Measurements from ENCODE around the gene PPDPF. TPM values are rescaled to one million over a fixed set of nuclear protein-coding genes. Genes with fewer than 3 reads are reported as not detected.

PPDPF gene
- total and polyA plus RNA-seq, 2 donors (not counting 3 experiments of a cell fraction or from before 2014, with no cell fraction given): 52.2 to 219 TPM

DNA sequence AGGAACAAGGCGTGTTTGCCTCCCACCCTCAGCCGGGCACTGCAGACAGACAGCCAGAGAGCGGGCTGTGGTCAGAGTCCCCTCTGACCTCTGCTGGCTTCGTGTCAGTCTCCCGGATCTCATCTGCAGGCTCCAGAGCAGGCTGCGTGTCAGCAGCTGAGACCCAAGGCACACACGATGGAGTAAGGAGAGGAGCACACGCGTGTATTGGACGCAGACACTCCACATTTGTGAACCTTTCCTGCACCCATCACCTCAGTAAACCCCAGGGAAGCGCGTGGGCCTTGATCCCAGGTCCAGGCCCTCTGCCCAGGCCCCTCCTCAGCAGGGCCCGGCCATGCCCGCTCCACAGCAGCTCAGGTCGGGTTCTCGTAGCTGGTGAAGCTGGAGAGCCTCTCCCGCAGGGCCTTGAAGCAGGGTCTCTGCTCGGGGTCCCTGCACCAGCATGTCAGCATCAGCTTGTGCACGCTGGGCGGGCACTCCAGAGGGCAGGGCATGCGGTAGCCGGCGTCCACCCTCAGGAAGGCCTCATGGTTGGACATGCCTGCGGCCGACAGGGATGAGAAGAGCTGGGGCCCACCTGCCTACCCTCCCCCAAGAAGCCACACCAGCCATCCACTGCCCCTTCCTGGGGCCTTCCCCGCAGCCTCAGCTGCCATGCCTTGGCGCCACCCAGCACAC lies 8.8 kb downstream of the PPDPF start:
- no peak overlapping the region for H3K9ac ChIP-seq (replicated peaks; ENCODE audit: extremely low read depth, insufficient read depth, low read length)
- H3K9me3 ChIP-seq (replicated peaks; ENCODE audit: control insufficient read depth, insufficient read depth, low read length): no peaks in the 10 kb centered on the region
- H4K20me1 ChIP-seq (replicated peaks; ENCODE audit: control insufficient read depth, extremely low read depth, insufficient read depth, low read length): no peaks in the 10 kb centered on the region
- H3K4me2 ChIP-seq (ENCODE audit: insufficient read depth, low read length): no peak overlapping the region
- POLR2A ChIA-PET: interaction anchor here (1.4 kb wide), 1 partner anchor 9 kb away, joined by 9 read pairs; the partner anchor contains the start of gene PPDPF
- no peak overlapping the region for H3K4me3 ChIP-seq (replicated peaks in 1 of 3; ENCODE audit: insufficient read depth in 1 of 3, low read depth in 1 of 3, low read length in 3 of 3)
- intact Hi-C loops (cut with micrococcal nuclease) (no loop called here), dilution Hi-C loops (cut with MboI; ENCODE audit: extremely low pct_ligation_motif_present, low sequenced_read_pairs) (no loop called here)
- DNase-seq (ENCODE audit: low read depth, low spot score) (no peak), FAIRE-seq (no peak)
- CTCF ChIA-PET: interaction anchor here (0.8 to 3.2 kb wide), 3 partner anchors 8 to 451 kb away, joined by 3 to 12 read pairs (median 4); partner anchors contain the start of genes PPDPF, PRPF6 and PTK6
- no peaks in the 10 kb centered on the region for H3K9me1 ChIP-seq (replicated peaks; ENCODE audit: control insufficient read depth, extremely low read depth, insufficient read depth, low read length)
- H3K4me1 ChIP-seq (ENCODE audit: control insufficient read depth, extremely low read depth, insufficient read depth, low read length): no peaks in the 10 kb centered on the region
- H3K27me3 ChIP-seq (ENCODE audit: control insufficient read depth in 2 of 2, insufficient read depth in 2 of 2, low read length in 2 of 2): no peaks in the 10 kb centered on the region
- H2AFZ ChIP-seq (ENCODE audit: low read depth, low read length): no peak overlapping the region
- BruUV-seq (replicated peaks): no TSS peak
- TF ChIP-seq, protein P1, sequence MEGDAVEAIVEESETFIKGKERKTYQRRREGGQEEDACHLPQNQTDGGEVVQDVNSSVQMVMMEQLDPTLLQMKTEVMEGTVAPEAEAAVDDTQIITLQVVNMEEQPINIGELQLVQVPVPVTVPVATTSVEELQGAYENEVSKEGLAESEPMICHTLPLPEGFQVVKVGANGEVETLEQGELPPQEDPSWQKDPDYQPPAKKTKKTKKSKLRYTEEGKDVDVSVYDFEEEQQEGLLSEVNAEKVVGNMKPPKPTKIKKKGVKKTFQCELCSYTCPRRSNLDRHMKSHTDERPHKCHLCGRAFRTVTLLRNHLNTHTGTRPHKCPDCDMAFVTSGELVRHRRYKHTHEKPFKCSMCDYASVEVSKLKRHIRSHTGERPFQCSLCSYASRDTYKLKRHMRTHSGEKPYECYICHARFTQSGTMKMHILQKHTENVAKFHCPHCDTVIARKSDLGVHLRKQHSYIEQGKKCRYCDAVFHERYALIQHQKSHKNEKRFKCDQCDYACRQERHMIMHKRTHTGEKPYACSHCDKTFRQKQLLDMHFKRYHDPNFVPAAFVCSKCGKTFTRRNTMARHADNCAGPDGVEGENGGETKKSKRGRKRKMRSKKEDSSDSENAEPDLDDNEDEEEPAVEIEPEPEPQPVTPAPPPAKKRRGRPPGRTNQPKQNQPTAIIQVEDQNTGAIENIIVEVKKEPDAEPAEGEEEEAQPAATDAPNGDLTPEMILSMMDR (IDR thresholded peaks at IDR 0.05; ENCODE audit: extremely low read depth in 1 of 2, insufficient read depth in 1 of 2, low read depth in 1 of 2, low read length in 2 of 2): no peak
- TF ChIP-seq MYC (IDR thresholded peaks at IDR 0.05; ENCODE audit: low read depth, low read length): no peak
- TF ChIP-seq FOS (IDR thresholded peaks at IDR 0.05; ENCODE audit: borderline replicate concordance, insufficient read depth, low read length): no peak
- TF ChIP-seq MAX (IDR thresholded peaks at IDR 0.05; ENCODE audit: insufficient read depth, insufficient read length): no peak
- no peak for TF ChIP-seq GATA2 (IDR thresholded peaks at IDR 0.05; ENCODE audit: insufficient read depth, insufficient read length, low read depth, low read length)
- no peak for TF ChIP-seq POLR2AphosphoS5 (IDR thresholded peaks at IDR 0.05; ENCODE audit: insufficient read depth, low read depth, low read length)
- no peak for TF ChIP-seq EZH2 (IDR thresholded peaks at IDR 0.05; ENCODE audit: borderline replicate concordance, low read depth, low read length, severe bottlenecking)
- TF ChIP-seq JUN (IDR thresholded peaks at IDR 0.05; ENCODE audit: borderline replicate concordance, insufficient read depth, insufficient read length, low read depth): no peak
- H3K36me3 ChIP-seq (ENCODE audit: control insufficient read depth in 2 of 2, extremely low read depth in 1 of 2, insufficient read depth in 2 of 2, low read length in 2 of 2): no peaks in the 10 kb centered on the region
- H3K27ac ChIP-seq (ENCODE audit: insufficient read depth, low read depth, low read length): no peak overlapping the region
- no peaks in the 10 kb centered on the region for H3K79me2 ChIP-seq (ENCODE audit: control insufficient read depth, insufficient read depth, low read length)
